ENCODE measurements around the gene BIRC6.
"Not testable (repeated sequence)": the region's sequence is repeated elsewhere in the genome, so short reads cannot be mapped to it uniquely, and the experiment has no call there.

The BIRC6 gene

DNA sequence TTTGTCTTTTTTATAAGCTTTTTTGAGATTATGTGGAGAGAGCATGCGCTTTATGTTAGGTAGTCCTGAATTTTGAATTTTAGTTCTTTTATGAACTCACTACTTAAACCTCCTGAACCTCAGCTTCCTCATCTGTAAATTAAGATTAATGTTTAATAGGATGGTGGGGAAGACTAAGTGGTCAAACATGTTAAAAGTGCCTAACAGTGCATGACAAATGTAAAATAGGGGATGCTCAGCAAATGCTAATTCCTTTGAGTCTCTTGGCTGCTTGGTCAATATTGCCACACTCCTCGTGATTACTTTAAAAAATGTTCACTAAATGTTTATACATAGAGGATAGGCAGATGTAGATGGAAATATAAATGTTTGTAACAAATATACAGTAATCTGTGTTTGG, 6.8 kb downstream of the BIRC6 start:
- no peak for DNase-seq (ENCODE audit: low read depth)

DNA sequence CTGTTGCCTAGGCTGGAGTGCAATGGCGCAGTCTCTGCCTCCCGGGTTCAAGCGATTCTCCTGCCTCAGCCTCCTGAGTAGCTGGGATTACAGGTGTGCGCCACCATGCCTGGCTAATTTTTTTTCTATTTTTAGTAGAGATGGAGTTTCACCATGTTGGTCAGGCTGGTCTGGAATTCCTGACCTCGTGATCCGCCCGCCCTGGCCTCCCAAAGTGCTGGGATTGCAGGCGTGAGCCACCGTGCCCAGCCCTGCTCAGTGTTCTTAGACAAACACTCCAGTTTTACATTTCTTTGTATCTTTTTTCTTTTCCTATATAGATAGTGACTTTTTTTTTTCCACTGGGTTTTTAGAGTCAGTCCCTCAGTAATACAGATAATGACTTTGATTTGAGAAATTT, 7.5 kb downstream of the BIRC6 start:
- H3K4me3 ChIP-seq (ENCODE audit: control insufficient read depth, low read depth, low read length); DNase-seq (ENCODE audit: low read depth): not testable (repeated sequence)

More for the DNA sequence above, 6.8 kb downstream of the BIRC6 start:
- no peak overlapping the region for H3K4me3 ChIP-seq (ENCODE audit: control insufficient read depth, low read depth, low read length)
- TF ChIP-seq, protein P1, sequence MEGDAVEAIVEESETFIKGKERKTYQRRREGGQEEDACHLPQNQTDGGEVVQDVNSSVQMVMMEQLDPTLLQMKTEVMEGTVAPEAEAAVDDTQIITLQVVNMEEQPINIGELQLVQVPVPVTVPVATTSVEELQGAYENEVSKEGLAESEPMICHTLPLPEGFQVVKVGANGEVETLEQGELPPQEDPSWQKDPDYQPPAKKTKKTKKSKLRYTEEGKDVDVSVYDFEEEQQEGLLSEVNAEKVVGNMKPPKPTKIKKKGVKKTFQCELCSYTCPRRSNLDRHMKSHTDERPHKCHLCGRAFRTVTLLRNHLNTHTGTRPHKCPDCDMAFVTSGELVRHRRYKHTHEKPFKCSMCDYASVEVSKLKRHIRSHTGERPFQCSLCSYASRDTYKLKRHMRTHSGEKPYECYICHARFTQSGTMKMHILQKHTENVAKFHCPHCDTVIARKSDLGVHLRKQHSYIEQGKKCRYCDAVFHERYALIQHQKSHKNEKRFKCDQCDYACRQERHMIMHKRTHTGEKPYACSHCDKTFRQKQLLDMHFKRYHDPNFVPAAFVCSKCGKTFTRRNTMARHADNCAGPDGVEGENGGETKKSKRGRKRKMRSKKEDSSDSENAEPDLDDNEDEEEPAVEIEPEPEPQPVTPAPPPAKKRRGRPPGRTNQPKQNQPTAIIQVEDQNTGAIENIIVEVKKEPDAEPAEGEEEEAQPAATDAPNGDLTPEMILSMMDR (IDR thresholded peaks at IDR 0.05; ENCODE audit: control insufficient read depth, insufficient read depth, low read depth, low read length, missing control alignments), result no peak

DNA sequence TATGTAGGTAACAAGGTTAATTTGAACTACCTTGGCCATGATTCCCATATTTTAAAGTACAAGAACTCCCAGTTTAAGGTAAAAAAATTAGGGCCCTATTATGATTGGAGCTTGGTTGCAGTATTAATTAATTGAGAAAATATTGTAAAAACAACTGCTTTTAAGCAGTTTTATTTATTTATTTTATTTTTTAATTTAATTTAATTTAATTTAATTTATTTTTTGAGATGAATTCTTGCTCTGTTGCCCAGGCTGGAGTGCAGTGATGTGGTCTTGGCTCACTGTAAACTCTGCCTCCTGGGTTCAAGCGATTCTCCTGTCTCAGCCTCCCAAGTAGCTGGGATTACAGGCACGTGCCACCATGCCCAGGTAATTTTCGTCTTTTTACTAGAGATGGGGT, 8.9 kb downstream of the BIRC6 start:
- not testable (repeated sequence) for DNase-seq (ENCODE audit: low read depth); H3K4me3 ChIP-seq (ENCODE audit: control insufficient read depth, low read depth, low read length)

DNA sequence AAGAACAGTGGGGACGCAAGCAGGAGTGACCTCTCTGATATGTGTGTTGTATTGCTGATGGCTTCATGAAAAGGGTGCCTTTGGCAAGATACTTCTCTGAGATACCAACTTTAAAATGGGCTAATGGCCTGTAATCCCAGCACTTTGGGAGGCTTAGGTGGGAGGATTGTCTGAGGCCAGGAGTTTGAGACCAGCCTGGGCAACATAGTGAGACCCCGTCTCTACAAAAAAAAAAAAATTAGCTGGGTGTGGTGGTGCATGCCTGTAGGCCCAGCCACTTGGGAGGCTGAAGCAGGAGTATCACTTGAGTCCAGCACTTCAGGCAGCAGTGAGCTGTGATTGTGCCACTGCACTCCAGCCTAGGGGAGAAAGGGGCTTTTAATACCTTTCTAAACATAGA, 9.8 kb downstream of the BIRC6 start:
- TF ChIP-seq, protein P1 (IDR thresholded peaks at IDR 0.05; ENCODE audit: control insufficient read depth, insufficient read depth, low read depth, low read length, missing control alignments), result no peak
- H3K4me3 ChIP-seq (ENCODE audit: control insufficient read depth, low read depth, low read length), result no peak overlapping the region
- no peak for DNase-seq (ENCODE audit: low read depth)

- H3K4me3 ChIP-seq (ENCODE audit: control insufficient read depth, low read depth, low read length), result no peak overlapping the region
- no peak for DNase-seq (ENCODE audit: low read depth)
- TF ChIP-seq, protein P1 (IDR thresholded peaks at IDR 0.05; ENCODE audit: control insufficient read depth, insufficient read depth, low read depth, low read length, missing control alignments), result no peak
Measured at GRCh38 chr2:32369222-32369621, 12.4 kb downstream of the BIRC6 start.

DNA sequence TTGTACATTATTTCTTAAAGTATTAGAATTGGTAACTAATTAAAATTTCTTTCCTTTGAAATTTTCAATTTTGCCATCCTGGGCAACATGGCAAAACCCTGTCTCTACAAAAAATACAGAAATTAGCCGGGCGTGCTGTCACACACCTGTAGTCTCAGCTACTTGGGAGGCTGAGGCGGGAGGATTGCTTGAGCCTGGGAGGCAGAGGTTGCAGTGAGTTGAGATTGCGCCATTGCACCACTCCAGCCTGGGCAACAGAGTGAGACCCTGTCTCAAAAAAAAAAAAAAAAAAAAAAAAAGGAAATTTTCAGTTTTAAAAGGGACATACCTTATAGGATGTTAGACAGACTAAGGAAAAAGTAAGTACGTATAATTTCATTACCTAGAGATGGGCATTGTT, 14.1 kb downstream of the BIRC6 start:
- DNase-seq (ENCODE audit: low read depth); H3K4me3 ChIP-seq (ENCODE audit: control insufficient read depth, low read depth, low read length): not testable (repeated sequence)

DNA sequence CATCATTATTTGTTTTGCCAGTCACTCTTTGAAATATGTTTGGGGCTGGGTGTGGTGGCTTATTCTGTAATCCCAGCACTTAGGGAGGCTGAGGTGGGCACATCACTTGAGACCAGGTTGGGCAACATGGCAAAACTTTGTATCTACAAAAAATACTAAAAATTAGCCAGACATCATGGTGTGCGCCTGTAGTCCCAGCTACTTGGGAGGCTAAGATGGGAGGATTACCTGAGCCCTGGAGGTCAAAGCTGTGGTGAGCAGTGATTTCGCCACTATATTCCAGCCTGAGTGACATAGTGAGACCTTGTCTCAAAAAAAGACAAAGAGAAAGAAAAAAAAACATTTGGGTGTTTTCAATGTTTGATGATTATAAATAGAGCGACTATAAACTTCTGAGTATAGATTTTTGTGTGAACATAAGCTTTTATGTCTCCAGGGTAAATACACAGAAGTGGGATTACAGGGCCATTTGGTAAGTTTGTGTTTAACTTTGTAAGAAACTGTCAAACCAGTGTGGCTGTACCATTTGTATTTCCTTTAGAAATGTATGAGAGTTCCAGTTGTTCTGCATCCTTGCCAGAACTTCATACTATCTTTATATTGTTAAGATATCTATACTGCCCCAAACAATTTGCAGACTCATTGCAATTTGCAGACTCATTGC, 15.8 kb downstream of the BIRC6 start:
- no peak for DNase-seq (ENCODE audit: low read depth)
- no peak overlapping the region for H3K4me3 ChIP-seq (ENCODE audit: control insufficient read depth, low read depth, low read length)
- TF ChIP-seq, protein P1 (IDR thresholded peaks at IDR 0.05; ENCODE audit: control insufficient read depth, insufficient read depth, low read depth, low read length, missing control alignments), result no peak

- TF ChIP-seq, protein P1 (IDR thresholded peaks at IDR 0.05; ENCODE audit: control insufficient read depth, insufficient read depth, low read depth, low read length, missing control alignments), result no peak
- H3K4me3 ChIP-seq (ENCODE audit: control insufficient read depth, low read depth, low read length), result no peak overlapping the region
- DNase-seq (ENCODE audit: low read depth), result no peak
Measured at GRCh38 chr2:32375228-32375892, 18.5 kb downstream of the BIRC6 start.
